ENCODE results near the gene SYCP2L.
"Not testable (repeated sequence)": the region's sequence is repeated elsewhere in the genome, so short reads cannot be mapped to it uniquely, and the experiment has no call there.

The SYCP2L gene

GRCh38 chr6:10886691-10887502 lies at the start of gene SYCP2L:
TSS of gene SYCP2L (plus strand) at chr6:10887052. CDS start at chr6:10887127, 75 bp downstream.
- DNase-seq: peak in 1 of 6 experiments; percentile 2

DNA sequence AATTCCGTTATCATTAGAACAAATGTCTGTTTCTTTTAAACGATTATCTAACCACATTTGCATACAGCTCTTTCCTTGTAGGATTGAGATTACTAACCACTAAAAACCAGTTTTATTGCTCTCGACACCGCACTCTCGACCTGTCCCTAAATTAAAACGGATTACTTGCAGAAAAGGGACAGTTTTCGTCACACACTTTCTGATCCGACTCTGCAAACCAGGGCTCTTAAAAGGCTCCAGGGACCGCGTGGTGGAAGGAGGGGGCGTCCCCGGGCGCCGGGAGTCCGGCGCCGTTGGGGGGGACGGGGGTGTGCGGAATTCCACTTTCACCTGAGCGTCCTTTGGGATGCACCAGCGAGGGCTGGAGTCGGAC lies 49.2 kb upstream of the SYCP2L start:
- peak in 3 of 6 experiments; percentile 20 to 60 (median 24) for DNase-seq

DNA sequence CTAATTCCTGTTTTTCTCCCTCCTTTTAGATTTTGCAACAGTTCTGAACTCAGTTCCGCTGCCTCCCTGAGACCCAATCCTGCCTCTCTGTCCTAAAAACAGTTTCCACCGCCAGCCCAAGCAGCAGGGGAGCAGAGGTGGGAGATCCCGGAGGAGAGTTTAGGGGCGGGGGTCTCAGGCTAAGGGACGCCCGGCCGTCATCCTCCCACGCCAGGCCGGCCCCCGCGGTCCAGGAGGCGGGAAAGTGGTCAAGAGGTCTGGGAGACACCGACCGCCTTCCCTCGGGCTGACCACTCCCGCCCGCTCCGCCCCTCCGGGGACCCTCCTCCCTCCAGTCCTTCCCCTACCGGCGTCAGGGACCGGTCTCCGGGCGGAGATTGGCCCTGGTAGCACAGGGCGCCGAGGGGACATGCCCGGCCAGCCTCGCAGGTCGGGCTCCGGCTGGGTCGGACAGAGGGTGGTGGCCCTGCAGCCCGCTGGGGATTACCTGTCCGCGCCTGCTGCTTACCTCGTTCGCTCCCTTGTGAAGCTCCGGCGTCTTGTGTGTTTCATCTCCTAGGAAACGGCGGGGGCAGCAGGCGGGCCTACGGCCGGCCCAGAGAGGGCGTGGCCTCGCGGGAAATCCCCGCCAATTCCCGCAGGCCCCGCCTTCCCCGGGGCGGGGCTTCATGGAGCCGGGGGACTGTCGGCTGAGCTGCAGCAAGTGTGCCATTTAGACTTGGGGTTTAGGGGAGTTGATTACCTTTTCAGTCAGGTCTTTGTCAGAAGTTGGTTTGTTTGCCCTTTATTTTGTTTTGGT lies 48.7 kb upstream of the SYCP2L start, which contains the start of gene MAK:
Gene MAK (minus strand): TSS at position 545 of the 799 bp plus-strand sequence. CDS start 7,891 bp downstream, outside the sequence.
- DNase-seq: peak; percentile 73 to 86 (median 80)

DNA sequence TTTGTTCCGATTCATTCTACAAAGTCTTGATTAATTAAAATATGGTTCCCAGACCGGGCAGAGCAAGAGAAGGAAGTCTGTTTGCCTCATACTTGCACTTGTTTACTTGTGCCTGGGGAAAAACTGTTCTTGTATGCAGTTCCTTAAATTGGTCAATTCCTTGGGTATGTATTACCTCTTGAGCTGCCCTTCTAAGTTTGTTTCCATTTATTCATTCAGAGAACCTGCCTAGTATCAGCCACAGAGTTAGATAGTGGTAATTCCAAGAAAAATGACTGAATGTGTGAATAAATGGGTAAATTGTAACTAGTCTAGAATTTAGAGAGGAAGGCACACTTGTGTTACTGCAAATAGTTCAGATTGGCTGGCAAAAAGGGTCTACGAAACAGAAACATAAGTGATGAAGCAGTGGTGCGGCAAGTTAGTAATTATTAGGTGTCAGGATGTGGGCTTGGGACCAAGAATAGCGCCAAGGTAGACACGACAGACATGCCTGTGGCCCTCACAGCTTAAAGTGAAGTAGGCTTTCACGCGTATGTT lies 48.0 kb upstream of the SYCP2L start:
- DNase-seq: no peak

DNA sequence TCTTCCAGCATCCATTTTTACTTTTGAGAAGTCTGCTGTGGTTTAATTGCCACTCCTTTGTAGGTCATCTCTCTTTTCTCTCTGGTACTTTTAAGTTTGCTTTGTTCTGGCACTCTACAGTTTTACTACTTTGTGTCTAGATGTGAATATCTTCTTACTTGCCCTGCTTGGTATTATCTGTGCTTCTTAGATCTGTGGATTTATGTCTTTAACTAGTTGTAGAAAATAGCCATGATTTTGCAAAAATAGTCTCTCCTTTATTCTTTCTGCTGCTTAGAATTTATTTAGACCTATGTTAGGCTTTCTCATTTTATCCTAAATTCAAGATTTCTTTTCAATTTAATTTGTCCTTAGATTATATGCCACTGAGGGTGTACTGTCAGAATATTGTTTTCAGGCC lies 43.3 kb upstream of the SYCP2L start:
- DNase-seq: no peak

- DNase-seq: no peak
These were observed 39.2 kb upstream of the SYCP2L start for GRCh38 chr6:10847684-10848083.

GRCh38 chr6:10849901-10850300 lies 37.0 kb upstream of the SYCP2L start:
- DNase-seq: no peak

DNA sequence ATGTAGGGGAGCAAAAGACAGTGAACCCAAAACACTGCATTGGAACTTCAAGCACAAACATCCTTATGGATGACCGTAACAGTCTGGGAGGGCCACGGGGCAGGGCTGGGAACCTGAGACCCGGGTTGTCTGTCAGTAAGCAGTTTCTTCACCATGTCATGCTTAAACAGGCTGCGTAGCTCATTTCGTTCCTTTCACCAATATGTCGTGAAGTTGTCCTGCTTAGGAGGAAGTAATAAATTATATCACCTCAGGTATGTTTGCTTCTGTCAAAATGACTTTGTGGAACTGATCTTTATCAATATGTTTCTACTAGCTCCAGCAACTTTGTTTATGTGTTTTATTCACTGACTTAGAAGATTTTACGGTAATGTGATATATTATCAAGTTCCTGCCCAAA lies 36.1 kb upstream of the SYCP2L start:
- DNase-seq: no peak

DNA sequence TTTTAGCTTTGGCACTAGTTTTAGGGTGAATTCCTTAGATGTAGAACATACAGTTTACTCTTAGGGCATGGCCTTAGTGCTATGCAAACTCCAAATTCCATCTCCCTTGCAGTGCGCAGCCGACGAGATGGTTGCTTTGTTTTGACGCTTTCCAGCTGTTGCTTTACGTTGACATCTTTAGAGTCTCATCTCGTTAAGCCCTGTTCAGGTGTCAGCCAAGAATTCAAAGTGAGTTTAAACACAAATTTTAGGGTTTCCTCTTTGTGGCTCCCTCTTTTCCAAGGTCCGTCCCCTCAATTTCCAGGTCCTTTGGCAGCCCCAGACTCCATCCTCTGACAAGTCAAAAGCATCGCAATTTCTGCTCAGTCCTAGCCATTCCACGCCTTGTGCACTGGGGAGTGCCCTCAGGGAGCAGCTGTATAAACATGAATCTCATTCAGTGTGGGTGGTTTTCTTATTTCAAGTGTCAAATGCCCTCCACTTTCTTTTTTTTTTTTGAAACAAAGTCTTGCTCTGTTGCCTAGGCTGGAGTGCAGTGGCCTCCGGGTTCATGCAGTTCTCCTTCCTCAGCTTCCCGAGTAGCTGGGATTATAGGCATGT lies 34.4 kb upstream of the SYCP2L start:
- no peak for DNase-seq

GRCh38 chr6:10853849-10854300 lies 33.0 kb upstream of the SYCP2L start:
- not testable (repeated sequence) for DNase-seq

DNA sequence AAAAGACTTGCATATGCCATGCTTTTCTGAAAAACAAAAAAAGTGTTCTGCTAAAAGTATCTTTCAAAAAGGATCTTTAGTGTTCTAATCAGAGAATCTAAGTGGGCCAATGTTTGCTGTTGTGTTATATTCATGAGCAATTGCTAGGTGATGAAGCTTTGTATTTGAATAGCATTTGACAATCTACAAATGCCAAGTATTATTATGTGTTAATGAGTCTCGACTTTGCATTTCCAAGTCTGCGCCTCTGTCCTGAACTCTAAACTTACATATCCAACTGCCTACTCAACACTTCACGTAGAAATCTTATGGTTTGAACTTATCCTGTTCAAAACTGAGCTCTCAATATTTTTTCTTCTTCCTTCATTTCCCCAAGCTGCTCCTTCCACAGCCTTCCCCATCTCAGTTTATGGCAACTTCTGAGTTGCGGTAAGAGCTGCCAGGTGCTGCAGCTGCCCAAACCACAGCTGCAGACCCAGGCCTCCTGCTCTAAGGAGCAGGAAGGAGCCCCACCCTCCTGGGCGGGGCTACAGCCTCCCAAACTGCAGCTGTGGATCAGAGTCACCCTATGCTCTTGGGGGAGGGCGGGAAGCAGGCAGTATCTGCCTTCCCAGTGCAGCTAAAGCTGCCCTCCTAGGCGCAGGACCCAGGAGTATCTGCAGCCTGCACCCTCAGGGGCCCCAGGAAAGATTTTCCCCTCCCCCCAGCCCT lies 31.8 kb upstream of the SYCP2L start:
- no peak for DNase-seq

DNA sequence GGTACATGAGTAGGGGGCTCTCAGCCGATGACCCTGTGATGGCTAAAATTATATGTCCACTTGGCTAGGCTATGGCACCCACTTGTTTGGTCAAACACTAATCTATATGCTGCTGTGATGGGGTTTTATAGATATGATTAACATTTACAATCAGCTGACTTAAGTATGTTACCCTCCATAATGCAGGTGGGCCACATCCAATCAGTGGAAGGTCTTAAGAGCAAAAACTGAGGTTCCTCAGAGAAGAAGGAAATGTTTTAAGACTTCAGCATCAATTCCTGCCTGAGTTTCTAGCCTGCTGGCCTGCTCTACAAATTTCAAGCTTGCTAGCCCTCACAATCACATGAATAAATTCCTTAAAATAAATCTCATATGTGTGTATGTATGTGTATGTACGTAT lies 29.6 kb upstream of the SYCP2L start:
- no peak for DNase-seq

GRCh38 chr6:10861086-10861485 lies 25.8 kb upstream of the SYCP2L start:
- no peak for DNase-seq

- DNase-seq: no peak
These were observed 24.5 kb upstream of the SYCP2L start for GRCh38 chr6:10862361-10862760.

GRCh38 chr6:10863031-10863430 lies 23.8 kb upstream of the SYCP2L start:
- not testable (repeated sequence) for DNase-seq

DNA sequence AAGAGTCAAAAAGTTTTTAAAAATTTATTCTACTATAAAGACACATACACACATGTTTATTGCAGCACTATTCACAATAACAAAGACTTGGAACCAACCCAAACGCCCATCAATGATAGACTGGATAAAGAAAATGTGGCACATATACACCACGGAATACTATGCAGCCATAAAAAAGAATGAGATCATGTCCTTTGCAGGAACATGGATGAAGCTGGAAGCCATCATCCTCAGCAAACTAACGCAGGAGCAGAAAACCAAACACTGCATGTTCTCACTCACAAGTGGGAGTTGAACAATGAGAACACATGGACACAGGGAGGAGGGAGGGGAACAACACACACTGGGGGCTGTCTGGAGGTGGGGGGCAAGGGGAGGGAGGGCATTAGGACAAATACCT lies 20.1 kb upstream of the SYCP2L start:
- DNase-seq: not testable (repeated sequence)

DNA sequence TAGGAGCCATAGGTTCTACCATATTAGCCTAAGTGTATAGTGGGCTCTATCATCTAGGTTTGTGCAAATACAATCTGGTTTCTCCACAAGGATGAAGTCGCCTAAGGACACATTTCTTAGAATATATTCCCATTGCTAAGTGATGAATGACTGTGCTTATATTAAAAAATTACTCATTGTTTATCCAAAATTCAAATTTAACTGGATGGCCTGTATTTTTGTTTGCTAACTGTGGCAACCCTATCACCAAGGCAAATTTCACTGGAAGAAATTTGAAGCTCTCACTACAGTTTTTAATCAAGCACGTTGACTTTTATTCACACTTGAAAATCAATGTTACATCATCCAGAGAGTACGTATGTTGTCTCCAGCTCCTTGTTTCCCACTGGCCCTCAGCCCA lies 18.9 kb upstream of the SYCP2L start:
- DNase-seq: no peak

GRCh38 chr6:10873374-10873773 lies 13.5 kb upstream of the SYCP2L start:
- DNase-seq: no peak

DNA sequence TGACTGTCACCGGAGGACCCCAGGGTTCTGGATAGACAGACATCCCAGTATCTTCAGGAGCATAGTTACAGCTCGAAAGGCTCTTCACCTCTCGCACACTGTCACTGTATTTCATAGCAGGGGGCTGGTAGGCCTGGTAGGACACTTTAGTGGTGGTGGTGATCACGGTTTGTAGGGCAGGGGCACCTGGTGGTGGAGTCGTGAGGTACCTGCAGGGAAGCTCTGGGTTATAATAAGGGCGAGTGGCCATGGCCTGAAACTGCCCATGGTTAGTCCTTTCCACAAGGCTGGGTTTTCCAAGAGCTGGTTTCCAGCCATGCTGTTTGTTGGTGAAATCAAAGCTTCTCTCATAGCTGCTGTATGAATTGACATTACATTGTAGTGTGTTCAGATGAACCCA lies 12.6 kb upstream of the SYCP2L start:
- no peak for DNase-seq

- DNase-seq: no peak
These were observed 11.8 kb upstream of the SYCP2L start for GRCh38 chr6:10875026-10875425.

DNA sequence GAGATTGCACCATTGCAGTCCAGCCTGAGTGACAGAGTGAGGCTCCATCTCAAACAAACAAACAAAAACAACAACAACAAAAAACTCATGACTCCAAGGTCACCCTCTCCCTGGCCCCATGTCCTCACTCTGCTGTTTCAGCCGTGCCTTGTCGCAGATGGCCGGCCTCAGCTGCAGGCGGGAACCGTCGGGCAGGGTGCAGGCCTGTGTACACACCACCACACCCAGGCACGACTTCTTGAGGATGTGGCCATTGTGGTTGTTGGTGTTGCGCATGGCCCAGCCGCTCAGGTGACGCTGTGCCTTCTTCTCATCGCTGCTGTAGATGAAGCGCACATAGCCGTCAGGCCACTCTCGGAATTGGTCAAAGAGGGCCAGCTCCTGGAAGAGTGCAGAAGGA lies 9.8 kb upstream of the SYCP2L start:
- DNase-seq: no peak

- no peak for DNase-seq
These were observed 9.0 kb upstream of the SYCP2L start for GRCh38 chr6:10877871-10878270.

- DNase-seq: no peak
These were observed 6.5 kb upstream of the SYCP2L start for GRCh38 chr6:10880366-10880765.
